HG02970 (cell line): ENCODE data around the gene LSM5.
"Not testable (repeated sequence)": the region's sequence is repeated elsewhere in the genome, so short reads cannot be mapped to it uniquely, and the experiment has no call there.

Experiments
- ATAC-seq: cut with Tn5 transposase; IDR thresholded peaks from one replicate; pipeline ENCODE4 v1.9.1; 2021; ENCODE audit warnings: mild to moderate bottlenecking, moderate library complexity, moderate number of reproducible peaks; ENCODE audit not compliant: unreplicated experiment, low FRiP score

LSM5 gene

GRCh38 chr7:32506266-32507054 is 16.3 kb upstream of the LSM5 start:
- no peak for ATAC-seq

DNA sequence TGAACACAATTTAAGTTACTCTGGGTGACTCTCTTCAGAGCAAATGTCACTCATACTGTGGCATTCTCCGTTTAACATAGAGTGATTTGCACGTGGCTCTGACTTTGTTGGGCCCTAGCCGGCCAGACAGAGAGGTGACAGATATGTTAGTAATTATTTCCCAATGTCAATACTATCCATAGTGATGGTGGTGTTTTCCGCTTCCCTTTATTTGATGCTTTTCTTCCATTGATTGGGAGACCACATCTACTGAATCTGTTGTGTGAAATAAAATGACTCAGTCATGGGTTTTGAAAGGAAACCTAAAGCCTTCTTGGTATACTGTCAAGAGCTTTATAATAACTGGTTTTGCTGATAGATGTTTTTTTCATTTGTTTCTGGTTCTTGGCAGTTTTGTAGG is 12.5 kb upstream of the LSM5 start:
- ATAC-seq = no peak

GRCh38 chr7:32501522-32501921 is 11.3 kb upstream of the LSM5 start:
- no peak for ATAC-seq

GRCh38 chr7:32500922-32501341 is 10.8 kb upstream of the LSM5 start:
- ATAC-seq = no peak

DNA sequence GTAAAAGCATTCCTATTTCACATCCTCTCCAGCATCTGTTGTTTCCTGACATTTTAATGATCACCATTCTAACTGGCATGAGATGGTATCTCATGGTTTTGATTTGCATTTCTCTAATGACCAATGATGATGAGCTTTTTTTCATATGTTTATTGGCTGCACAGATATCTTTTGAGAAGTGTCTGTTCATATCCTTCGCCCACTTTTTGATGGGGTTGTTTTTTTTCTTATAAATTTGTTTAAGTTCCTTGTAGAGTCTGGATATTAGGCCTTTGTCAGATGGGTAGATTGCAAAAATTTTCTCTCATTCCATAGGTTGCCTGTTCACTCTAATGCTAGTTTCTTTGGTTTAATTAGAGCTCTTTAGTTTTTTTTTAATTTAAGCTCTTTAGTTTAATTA is 10.0 kb upstream of the LSM5 start:
- ATAC-seq = not testable (repeated sequence)

GRCh38 chr7:32499755-32500154 is 9.6 kb upstream of the LSM5 start:
- ATAC-seq = not testable (repeated sequence)

- no peak for ATAC-seq
These were observed 6.1 kb upstream of the LSM5 start for GRCh38 chr7:32496052-32496813.

DNA sequence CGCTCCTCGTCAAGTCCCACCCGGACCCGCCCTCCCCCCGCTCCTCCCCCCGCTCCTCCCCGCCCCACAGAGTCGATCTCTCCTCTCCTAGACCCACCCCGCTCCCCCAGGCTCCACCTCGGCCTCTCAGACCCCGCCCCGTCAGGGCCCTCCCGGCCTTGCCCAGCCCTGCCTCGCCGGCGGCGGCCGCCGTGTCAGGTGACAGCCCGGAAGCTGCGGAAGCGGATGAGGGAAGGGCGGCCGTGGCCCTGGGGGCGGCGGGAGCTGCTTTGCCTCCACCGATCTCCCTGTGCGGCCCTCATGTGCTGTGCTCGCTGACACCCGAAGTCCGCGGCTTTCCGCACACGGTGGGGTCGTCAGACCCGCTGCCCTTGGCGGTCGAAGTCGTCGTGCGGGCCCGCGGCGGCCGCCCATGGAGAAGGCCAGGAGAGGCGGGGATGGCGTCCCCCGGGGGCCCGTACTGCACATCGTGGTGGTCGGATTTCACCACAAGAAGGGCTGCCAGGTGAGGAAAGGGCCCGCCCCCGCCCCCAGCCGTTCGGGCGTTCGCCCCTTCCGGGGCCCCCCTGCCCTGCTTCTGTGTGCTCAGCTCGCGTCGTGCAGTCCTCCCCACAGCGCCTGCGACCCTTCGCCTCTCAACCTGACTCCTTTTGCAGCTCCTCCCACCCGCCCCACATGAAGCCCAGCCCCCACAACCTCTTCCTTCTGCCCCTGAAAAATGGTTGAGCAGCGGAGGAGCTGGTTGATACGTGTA is 5.3 kb upstream of the LSM5 start, which contains the start of gene AVL9:
Gene AVL9 (plus strand): TSS at position 192 of the 754 bp plus-strand sequence. CDS start 221 bp downstream, at position 413.
- ATAC-seq = peak; percentile 98

GRCh38 chr7:32494946-32495297 is 4.7 kb upstream of the LSM5 start:
- peak; percentile 1 for ATAC-seq

DNA sequence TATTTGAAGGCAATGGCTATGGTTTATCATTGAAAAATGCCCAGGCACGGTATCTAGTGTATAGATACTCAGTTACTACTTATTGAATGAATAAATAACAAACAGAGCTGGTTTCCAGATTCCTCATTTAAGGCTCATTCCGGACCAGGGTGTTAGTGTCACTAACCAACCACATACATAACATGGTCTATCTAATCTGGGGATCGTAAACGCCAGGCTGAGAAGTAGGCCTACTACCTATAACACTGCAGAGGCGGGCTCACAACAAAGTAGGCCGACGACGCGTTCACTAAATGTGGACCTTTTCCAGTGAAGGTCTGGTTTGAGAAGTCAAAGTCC is 423 bp downstream of the LSM5 start:
- ATAC-seq = no peak

DNA sequence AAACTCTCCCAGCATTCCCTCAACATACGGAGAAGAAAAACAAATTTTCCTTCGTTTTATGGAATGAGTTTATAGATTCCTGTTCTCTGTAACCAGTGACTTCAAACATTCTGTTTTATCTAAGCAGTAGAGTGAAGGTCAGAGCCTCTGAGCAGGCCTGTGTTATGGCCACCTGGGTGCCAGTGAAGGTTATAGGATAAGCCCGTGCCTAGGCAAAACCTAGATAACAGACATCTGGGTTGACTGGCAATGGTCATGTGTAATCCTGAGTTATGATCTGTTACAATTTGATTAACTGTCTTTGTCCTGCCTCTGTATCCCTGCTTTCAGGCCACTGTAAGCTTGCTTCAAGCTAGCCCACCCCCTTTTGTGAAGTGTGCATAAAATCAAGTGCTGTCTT is 8.3 kb downstream of the LSM5 start:
- no peak for ATAC-seq

DNA sequence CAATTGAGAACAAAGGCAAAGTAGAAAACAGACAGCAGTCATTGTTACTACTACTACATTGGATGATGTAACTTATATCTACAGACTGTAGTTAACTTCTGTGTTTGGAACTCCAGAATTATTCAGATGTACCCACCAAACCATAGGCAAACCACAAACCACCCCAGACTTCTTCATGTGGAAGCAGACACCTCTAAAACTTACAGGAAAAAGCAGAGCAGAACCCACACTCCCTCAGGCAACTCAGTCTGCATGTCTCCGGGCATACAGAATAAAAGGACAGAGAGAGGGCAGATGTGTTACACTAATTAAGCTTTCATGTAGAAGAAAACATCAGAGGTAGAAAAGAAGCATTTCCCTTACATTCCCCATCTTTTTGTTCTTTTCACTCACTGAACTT is 9.0 kb downstream of the LSM5 start:
- ATAC-seq = no peak

DNA sequence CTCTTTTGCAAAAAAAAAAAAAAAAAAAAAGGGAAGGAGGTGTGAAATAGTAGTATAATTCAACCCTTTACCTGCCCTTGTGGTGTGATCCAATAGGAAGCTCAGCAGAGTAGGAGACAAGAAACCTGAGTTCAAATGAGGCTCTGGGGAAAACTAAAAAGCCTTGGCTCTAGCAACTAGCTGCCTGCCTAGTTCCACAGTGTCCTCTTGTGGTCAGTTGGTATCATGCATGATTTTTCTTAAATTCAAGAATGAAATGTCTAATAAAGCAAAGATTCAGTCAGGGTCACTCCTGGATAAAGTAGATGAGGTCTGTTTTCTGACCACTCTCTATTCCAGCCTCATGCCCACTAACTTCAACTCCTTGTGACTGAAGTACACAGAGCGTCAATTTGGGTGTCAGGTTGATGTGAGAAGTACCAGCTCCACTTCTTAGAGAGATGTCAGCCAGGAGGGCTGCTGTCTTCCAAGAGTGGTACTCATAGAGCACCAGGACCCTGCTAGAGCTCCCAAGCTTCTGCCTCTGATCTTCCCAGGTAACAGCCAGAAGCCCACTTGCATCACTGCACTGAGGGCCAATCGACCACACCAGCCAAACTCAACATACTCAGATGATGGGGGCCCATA is 10.5 kb downstream of the LSM5 start:
- ATAC-seq = no peak

DNA sequence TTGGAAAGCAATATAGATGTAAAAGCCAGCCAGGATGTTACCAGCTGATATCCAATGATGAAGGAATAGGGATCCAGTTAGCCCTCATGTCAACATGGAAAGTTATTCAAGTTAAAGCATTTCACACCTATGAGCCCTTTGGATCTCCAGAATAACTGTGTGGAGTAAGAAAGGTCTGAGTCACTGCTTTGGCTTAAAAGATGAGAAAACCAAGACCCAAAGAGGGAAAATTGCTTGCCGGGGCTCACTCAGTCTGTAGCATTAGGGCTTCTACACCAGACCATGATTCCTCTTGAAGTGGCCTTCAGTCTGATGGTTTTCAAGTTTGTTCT is 12.6 kb downstream of the LSM5 start:
- no peak for ATAC-seq

- no peak for ATAC-seq
These were observed 13.1 kb downstream of the LSM5 start for GRCh38 chr7:32476816-32477648.

- ATAC-seq = no peak
These were observed 16.2 kb downstream of the LSM5 start for GRCh38 chr7:32474008-32474407.

DNA sequence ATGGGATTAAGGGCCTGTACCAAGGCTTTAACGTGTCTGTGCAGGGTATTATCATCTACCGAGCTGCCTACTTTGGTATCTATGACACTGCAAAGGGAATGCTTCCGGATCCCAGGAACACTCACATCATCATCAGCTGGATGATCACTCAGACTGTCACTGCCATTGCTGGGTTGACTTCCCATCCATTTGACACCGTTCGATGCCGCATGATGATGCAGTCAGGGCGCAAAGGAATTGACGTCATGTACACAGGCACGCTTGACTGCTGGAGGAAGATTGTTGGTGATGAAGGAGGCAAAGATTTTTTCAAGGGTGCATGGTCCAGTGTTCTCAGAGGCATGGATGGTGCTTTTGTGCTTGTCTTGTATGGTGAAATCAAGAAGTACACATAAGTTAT is 18.2 kb downstream of the LSM5 start:
- no peak for ATAC-seq

DNA sequence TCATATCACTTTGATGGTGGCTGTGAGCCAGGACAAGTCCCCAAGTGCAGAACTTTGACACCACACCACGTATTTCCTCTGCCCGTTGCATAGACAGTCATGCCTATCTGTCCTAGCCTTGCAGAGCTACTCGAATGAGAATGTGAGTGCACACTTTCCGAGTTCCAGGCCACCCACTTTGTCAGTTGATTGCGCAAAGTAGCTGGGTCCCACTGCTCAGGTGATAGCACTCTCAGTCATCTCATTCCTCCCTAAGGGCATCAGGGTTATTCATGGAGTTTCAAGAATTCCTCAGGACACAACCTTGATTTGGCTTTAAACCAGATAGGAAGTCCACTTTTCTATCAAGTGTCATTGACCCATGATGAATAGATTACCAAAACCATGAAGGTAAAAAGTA is 19.3 kb downstream of the LSM5 start:
- no peak for ATAC-seq

DNA sequence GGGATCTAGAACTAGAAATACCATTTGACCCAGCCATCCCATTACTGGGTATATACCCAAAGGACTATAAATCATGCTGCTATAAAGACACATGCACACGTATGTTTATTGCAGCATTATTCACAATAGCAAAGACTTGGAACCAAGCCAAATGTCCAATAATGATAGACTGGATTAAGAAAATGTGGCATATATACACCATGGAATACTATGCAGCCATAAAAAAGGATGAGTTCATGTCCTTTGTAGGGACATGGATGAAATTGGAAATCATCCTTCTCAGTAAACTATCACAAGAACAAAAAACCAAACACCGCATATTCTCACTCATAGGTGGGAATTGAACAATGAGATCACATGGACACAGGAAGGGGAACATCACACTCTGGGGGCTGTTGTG is 20.2 kb downstream of the LSM5 start:
- not testable (repeated sequence) for ATAC-seq
